Measurements from ENCODE around the gene MBD3L1. TPM values are rescaled to one million over a fixed set of nuclear protein-coding genes. Genes with fewer than 3 reads are reported as not detected.

The MBD3L1 gene
- total and polyA plus RNA-seq, 10 of the 15 experiments (the other 5 are each of a cell fraction or from before 2014, with no cell fraction given), result not detected

DNA sequence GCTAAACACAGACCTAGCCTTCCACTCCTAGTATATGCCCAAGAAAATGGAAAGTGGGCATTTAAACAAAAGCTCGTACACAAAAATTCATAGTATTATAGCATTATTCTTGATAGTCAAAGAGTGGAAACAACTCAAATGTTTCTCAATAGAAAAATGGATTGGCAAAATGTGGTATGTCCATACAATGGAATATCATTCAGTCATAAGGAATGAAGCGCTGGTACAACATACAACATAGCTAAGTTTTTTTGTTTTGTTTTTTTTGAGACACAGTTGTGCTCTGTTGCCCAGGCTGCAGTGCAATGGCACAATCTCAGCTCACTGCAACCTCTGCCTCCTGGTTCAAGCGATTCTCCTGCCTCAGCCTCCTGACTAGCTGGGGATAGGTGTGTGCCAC lies 11.9 kb upstream of the MBD3L1 start:
- ChIA-PET POLR2A (no interaction called here), SMC1A (ENCODE audit: uncharacterized antibody, unreplicated experiment) (no interaction called here), RAD21 (ENCODE audit: unreplicated experiment) (no interaction called here), CTCF (no interaction called here)
- DNase-seq (ENCODE audit: low read depth, low spot score), result no peak
- no peak overlapping the region for H3K4me2 ChIP-seq (ENCODE audit: control insufficient read depth, insufficient read depth)
- TF ChIP-seq SPI1 (IDR thresholded peaks at IDR 0.05; ENCODE audit: borderline replicate concordance, insufficient read depth, low read depth, low read length) (no peak), STAT1 (conservative IDR thresholded peaks at IDR 0.05) (no peak), CREM (IDR thresholded peaks at IDR 0.05; ENCODE audit: low read depth) (no peak)
- TF ChIP-seq, protein P1, sequence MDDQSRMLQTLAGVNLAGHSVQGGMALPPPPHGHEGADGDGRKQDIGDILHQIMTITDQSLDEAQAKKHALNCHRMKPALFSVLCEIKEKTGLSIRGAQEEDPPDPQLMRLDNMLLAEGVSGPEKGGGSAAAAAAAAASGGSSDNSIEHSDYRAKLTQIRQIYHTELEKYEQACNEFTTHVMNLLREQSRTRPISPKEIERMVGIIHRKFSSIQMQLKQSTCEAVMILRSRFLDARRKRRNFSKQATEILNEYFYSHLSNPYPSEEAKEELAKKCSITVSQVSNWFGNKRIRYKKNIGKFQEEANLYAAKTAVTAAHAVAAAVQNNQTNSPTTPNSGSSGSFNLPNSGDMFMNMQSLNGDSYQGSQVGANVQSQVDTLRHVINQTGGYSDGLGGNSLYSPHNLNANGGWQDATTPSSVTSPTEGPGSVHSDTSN (IDR thresholded peaks at IDR 0.05; ENCODE audit: insufficient replicate concordance, low read depth, low read length), result no peak
- TF ChIP-seq, protein P2, sequence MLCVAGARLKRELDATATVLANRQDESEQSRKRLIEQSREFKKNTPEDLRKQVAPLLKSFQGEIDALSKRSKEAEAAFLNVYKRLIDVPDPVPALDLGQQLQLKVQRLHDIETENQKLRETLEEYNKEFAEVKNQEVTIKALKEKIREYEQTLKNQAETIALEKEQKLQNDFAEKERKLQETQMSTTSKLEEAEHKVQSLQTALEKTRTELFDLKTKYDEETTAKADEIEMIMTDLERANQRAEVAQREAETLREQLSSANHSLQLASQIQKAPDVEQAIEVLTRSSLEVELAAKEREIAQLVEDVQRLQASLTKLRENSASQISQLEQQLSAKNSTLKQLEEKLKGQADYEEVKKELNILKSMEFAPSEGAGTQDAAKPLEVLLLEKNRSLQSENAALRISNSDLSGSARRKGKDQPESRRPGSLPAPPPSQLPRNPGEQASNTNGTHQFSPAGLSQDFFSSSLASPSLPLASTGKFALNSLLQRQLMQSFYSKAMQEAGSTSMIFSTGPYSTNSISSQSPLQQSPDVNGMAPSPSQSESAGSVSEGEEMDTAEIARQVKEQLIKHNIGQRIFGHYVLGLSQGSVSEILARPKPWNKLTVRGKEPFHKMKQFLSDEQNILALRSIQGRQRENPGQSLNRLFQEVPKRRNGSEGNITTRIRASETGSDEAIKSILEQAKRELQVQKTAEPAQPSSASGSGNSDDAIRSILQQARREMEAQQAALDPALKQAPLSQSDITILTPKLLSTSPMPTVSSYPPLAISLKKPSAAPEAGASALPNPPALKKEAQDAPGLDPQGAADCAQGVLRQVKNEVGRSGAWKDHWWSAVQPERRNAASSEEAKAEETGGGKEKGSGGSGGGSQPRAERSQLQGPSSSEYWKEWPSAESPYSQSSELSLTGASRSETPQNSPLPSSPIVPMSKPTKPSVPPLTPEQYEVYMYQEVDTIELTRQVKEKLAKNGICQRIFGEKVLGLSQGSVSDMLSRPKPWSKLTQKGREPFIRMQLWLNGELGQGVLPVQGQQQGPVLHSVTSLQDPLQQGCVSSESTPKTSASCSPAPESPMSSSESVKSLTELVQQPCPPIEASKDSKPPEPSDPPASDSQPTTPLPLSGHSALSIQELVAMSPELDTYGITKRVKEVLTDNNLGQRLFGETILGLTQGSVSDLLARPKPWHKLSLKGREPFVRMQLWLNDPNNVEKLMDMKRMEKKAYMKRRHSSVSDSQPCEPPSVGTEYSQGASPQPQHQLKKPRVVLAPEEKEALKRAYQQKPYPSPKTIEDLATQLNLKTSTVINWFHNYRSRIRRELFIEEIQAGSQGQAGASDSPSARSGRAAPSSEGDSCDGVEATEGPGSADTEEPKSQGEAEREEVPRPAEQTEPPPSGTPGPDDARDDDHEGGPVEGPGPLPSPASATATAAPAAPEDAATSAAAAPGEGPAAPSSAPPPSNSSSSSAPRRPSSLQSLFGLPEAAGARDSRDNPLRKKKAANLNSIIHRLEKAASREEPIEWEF (IDR thresholded peaks at IDR 0.05; ENCODE audit: insufficient replicate concordance, low read depth, low read length), result no peak
- TF ChIP-seq, protein P3, sequence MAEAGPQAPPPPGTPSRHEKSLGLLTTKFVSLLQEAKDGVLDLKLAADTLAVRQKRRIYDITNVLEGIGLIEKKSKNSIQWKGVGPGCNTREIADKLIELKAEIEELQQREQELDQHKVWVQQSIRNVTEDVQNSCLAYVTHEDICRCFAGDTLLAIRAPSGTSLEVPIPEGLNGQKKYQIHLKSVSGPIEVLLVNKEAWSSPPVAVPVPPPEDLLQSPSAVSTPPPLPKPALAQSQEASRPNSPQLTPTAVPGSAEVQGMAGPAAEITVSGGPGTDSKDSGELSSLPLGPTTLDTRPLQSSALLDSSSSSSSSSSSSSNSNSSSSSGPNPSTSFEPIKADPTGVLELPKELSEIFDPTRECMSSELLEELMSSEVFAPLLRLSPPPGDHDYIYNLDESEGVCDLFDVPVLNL (IDR thresholded peaks at IDR 0.05; ENCODE audit: low read depth, low read length), result no peak
- WGBS (ENCODE audit: insufficient coverage, insufficient replicate concordance, low lambda C conversion rate, missing lambda C conversion rate), result 78% methylated on average over 3 of the region's 3 CpGs
- no peaks in the 10 kb centered on the region; a peak in 1 of 4 replicates for H3K36me3 ChIP-seq (ENCODE audit: control insufficient read depth in 2 of 2, insufficient read depth in 2 of 2, low read length in 1 of 2)
- no peaks in the 10 kb centered on the region for H3K79me2 ChIP-seq (ENCODE audit: control insufficient read depth, insufficient read depth, low read length)
- FAIRE-seq, result no peak
- no peaks in the 10 kb centered on the region for H3K4me1 ChIP-seq (ENCODE audit: control insufficient read depth, insufficient read depth, low read length)
- no peak overlapping the region for H3K4me3 ChIP-seq
- no peaks in the 10 kb centered on the region for H4K20me1 ChIP-seq (ENCODE audit: control insufficient read depth, insufficient read depth)
- no peak overlapping the region for H2AFZ ChIP-seq (ENCODE audit: control insufficient read depth, low read depth, low read length)
- in situ Hi-C loops (cut with MboI), result no loop called here
- BruUV-seq (replicated peaks), result no TSS peak
- intact Hi-C loops (cut with micrococcal nuclease; ENCODE audit: unreplicated experiment), result no loop called here
- no peak for ATAC-seq
- no peaks in the 10 kb centered on the region for H3K27me3 ChIP-seq (replicated peaks in 1 of 2; ENCODE audit: control insufficient read depth in 2 of 2, insufficient read depth in 2 of 2, low read length in 1 of 2)
- peaks cover 1% of the 10 kb centered on the region; the same call in 1 of the 3 replicates for H3K9me3 ChIP-seq (replicated peaks; ENCODE audit: control insufficient read depth, insufficient read depth, low read length)
- no peak overlapping the region for H3K9ac ChIP-seq (ENCODE audit: control insufficient read depth, insufficient read depth, low read length)
- no peak overlapping the region for H3K27ac ChIP-seq (ENCODE audit: control insufficient read depth, insufficient read depth)

Data from GM12878 (cell line).